ENCODE data around the gene TTC16. TPM values are rescaled to one million over a fixed set of nuclear protein-coding genes. Genes with fewer than 3 reads are reported as not detected.

TTC16 gene
- total and polyA plus RNA-seq, 4 donors, result 0.38 to 0.63 (median 0.61) TPM; not detected in 1

DNA sequence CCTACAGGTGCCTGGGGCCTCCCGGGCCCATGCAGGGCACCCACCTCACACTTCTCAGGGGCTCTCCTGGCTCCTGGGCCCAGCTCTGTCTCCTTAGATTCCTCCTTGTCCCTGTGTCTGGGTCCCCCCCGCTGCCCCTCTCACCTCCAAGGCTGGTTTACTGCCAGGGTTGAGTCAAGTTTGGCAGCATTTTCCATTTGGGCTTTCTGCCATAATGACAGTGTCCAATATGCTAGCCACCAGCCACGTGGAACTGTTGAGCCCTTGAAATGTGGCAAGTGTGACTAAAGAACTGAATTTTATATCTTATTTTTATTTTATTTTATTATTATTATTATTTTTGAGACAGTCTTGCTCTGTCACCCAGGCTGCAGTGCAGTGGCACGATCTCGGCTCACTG, 1.9 kb downstream of the TTC16 start:
- H3K27ac ChIP-seq (ENCODE audit: low read depth, low read length), result no peak overlapping the region
- WGBS (ENCODE audit: insufficient coverage), result 81% methylated on average over 4 of the region's 5 CpGs
- peak in 1 of 6 donors; percentile 47 for DNase-seq (ENCODE audit: low read depth in 4 of 6, low spot score in 6 of 6)

GRCh38 chr9:127720031-127720864, 4.4 kb downstream of the TTC16 start:
- Histone ChIP-seq H3K36me3 (ENCODE audit: control insufficient read depth, insufficient read depth, low read length) (no peaks in the 10 kb centered on the region), H3K4me1 (ENCODE audit: control insufficient read depth, insufficient read depth, low read length) (peaks cover 36% of the 10 kb centered on the region), H3K27me3 (ENCODE audit: control insufficient read depth, insufficient read depth, low read length) (no peaks in the 10 kb centered on the region), H3K4me3 (ENCODE audit: low read depth, low read length) (no peak overlapping the region), H3K27ac (ENCODE audit: low read depth, low read length) (no peak overlapping the region), H3K9me3 (ENCODE audit: control insufficient read depth, insufficient read depth, low read length) (no peaks in the 10 kb centered on the region)
- WGBS (ENCODE audit: insufficient coverage), result 74% methylated on average over 12 of the region's 12 CpGs
- no peak for DNase-seq (ENCODE audit: low read depth in 4 of 6, low spot score in 6 of 6)

More for the DNA sequence above, 1.9 kb downstream of the TTC16 start:
- H3K4me3 ChIP-seq (ENCODE audit: low read depth, low read length), result no peak overlapping the region
- peaks cover 32% of the 10 kb centered on the region for H3K4me1 ChIP-seq (ENCODE audit: control insufficient read depth, insufficient read depth, low read length)
- peaks cover 13% of the 10 kb centered on the region for H3K36me3 ChIP-seq (ENCODE audit: control insufficient read depth, insufficient read depth, low read length)
- no peaks in the 10 kb centered on the region for H3K9me3 ChIP-seq (ENCODE audit: control insufficient read depth, insufficient read depth, low read length)
- no peaks in the 10 kb centered on the region for H3K27me3 ChIP-seq (ENCODE audit: control insufficient read depth, insufficient read depth, low read length)

- Histone ChIP-seq H3K27ac (ENCODE audit: low read depth, low read length) (no peak overlapping the region), H3K36me3 (ENCODE audit: control insufficient read depth, insufficient read depth, low read length) (no peaks in the 10 kb centered on the region), H3K4me1 (ENCODE audit: control insufficient read depth, insufficient read depth, low read length) (peaks cover 32% of the 10 kb centered on the region), H3K9me3 (ENCODE audit: control insufficient read depth, insufficient read depth, low read length) (no peaks in the 10 kb centered on the region), H3K4me3 (ENCODE audit: low read depth, low read length) (no peak overlapping the region), H3K27me3 (ENCODE audit: control insufficient read depth, insufficient read depth, low read length) (no peaks in the 10 kb centered on the region)
- DNase-seq (ENCODE audit: low read depth in 4 of 6, low spot score in 6 of 6), result no peak
Measured at GRCh38 chr9:127720865-127721227, 5.0 kb downstream of the TTC16 start.

- no peaks in the 10 kb centered on the region for H3K36me3 ChIP-seq (ENCODE audit: control insufficient read depth, insufficient read depth, low read length)
- peaks cover 27% of the 10 kb centered on the region for H3K4me1 ChIP-seq (ENCODE audit: control insufficient read depth, insufficient read depth, low read length)
- WGBS (ENCODE audit: insufficient coverage), result 70% methylated on average over 3 of the region's 11 CpGs
- H3K27ac ChIP-seq (ENCODE audit: low read depth, low read length), result no peak overlapping the region
- no peaks in the 10 kb centered on the region for H3K27me3 ChIP-seq (ENCODE audit: control insufficient read depth, insufficient read depth, low read length)
- H3K4me3 ChIP-seq (ENCODE audit: low read depth, low read length), result no peak overlapping the region
- no peak for DNase-seq (ENCODE audit: low read depth in 4 of 6, low spot score in 6 of 6)
- no peaks in the 10 kb centered on the region for H3K9me3 ChIP-seq (ENCODE audit: control insufficient read depth, insufficient read depth, low read length)
Measured at GRCh38 chr9:127721391-127721821, 5.5 kb downstream of the TTC16 start.

GRCh38 chr9:127722055-127722745, 6.3 kb downstream of the TTC16 start:
- Histone ChIP-seq H3K9me3 (ENCODE audit: control insufficient read depth, insufficient read depth, low read length) (no peaks in the 10 kb centered on the region), H3K4me3 (ENCODE audit: low read depth, low read length) (no peak overlapping the region), H3K36me3 (ENCODE audit: control insufficient read depth, insufficient read depth, low read length) (no peaks in the 10 kb centered on the region), H3K4me1 (ENCODE audit: control insufficient read depth, insufficient read depth, low read length) (peaks cover 19% of the 10 kb centered on the region), H3K27me3 (ENCODE audit: control insufficient read depth, insufficient read depth, low read length) (no peaks in the 10 kb centered on the region), H3K27ac (ENCODE audit: low read depth, low read length) (no peak overlapping the region)
- WGBS (ENCODE audit: insufficient coverage), result 68% methylated on average over 10 of the region's 12 CpGs
- no peak for DNase-seq (ENCODE audit: low read depth in 4 of 6, low spot score in 6 of 6)

DNA sequence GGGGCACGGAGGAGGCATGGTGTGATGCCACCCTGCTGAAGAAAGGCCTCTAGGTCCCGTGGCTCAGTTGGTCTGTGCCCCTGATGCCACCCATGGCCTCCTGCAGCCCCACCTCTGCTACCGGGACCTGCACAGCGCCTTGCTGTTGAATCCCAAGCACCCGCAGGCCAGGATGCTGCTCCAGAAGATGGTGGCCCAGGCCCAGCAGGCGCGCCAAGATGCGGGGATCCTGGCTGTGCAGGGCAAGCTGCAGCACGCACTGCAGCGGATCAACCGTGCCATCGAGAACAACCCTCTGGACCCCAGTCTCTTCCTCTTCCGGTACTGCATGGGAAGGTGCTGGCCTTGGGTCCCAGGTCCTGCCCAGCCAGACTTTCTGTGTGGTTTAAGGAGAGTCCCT, 7.1 kb downstream of the TTC16 start:
- no peak for DNase-seq (ENCODE audit: low read depth in 4 of 6, low spot score in 6 of 6)
- no peak overlapping the region for H3K27ac ChIP-seq (ENCODE audit: low read depth, low read length)
- no peaks in the 10 kb centered on the region for H3K27me3 ChIP-seq (ENCODE audit: control insufficient read depth, insufficient read depth, low read length)
- H3K36me3 ChIP-seq (ENCODE audit: control insufficient read depth, insufficient read depth, low read length), result peaks cover 2% of the 10 kb centered on the region
- no peaks in the 10 kb centered on the region for H3K9me3 ChIP-seq (ENCODE audit: control insufficient read depth, insufficient read depth, low read length)
- H3K4me3 ChIP-seq (ENCODE audit: low read depth, low read length), result no peak overlapping the region
- WGBS (ENCODE audit: insufficient coverage), result 96% methylated on average over 12 of the region's 13 CpGs
- H3K4me1 ChIP-seq (ENCODE audit: control insufficient read depth, insufficient read depth, low read length), result peaks cover 14% of the 10 kb centered on the region

DNA sequence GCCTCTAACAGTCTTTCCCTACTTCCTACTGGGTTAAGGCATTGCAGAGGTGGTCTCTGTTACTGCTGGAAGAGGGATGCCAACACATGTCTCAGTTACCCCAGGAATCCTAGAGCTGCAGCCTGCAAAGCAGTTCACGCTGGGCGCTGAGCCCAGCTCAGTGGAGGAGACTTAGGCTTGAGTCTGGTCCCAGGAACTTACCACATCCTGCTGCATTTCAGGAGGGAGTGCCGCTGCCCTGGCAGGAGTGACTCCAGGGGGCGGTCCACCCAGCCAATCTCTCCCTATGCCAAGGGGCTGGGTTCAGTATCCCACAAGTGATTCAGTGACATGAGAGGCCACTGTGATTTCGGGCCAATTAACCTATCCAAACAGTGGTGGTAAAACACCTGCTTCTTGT, 7.6 kb downstream of the TTC16 start:
- WGBS (ENCODE audit: insufficient coverage), result 80% methylated on average over 4 of the region's 5 CpGs
- DNase-seq (ENCODE audit: low read depth in 4 of 6, low spot score in 6 of 6), result peak in 1 of 6 donors; percentile 34
- no peaks in the 10 kb centered on the region for H3K27me3 ChIP-seq (ENCODE audit: control insufficient read depth, insufficient read depth, low read length)
- peaks cover 14% of the 10 kb centered on the region for H3K4me1 ChIP-seq (ENCODE audit: control insufficient read depth, insufficient read depth, low read length)
- H3K36me3 ChIP-seq (ENCODE audit: control insufficient read depth, insufficient read depth, low read length), result peaks cover 2% of the 10 kb centered on the region
- H3K27ac ChIP-seq (ENCODE audit: low read depth, low read length), result no peak overlapping the region
- H3K4me3 ChIP-seq (ENCODE audit: low read depth, low read length), result no peak overlapping the region
- H3K9me3 ChIP-seq (ENCODE audit: control insufficient read depth, insufficient read depth, low read length), result no peaks in the 10 kb centered on the region

GRCh38 chr9:127724012-127724411, 8.1 kb downstream of the TTC16 start:
- Histone ChIP-seq H3K27ac (ENCODE audit: low read depth, low read length) (no peak overlapping the region), H3K4me3 (ENCODE audit: low read depth, low read length) (no peak overlapping the region)
- WGBS (ENCODE audit: insufficient coverage), result 38% methylated on average over 23 of the region's 23 CpGs

DNA sequence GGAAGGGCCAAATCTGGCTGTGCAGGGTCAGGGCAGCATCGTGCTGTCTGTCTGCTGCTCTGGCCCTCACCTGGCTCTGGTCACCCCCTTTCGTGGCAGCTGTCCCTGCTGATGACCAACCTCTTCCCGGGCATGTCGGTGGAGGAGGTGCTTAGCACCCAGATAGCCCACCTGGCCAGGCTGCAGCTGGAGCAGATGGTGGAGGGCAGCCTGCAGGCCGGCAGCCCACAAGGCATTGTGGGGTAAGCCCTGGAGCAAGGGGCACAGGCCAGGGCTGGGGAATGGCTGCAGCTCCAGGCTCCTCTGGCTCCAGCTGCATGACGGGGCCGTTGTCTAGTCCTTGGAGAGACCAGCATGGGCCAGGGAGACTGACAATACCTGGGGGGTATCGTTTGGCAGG, 11.0 kb downstream of the TTC16 start:
- no peak overlapping the region for H3K4me3 ChIP-seq (ENCODE audit: low read depth, low read length)
- WGBS (ENCODE audit: insufficient coverage), result 81% methylated on average over 8 of the region's 8 CpGs
- no peak for DNase-seq (ENCODE audit: low read depth in 4 of 6, low spot score in 6 of 6)
- peaks cover 27% of the 10 kb centered on the region for H3K36me3 ChIP-seq (ENCODE audit: control insufficient read depth, insufficient read depth, low read length)
- H3K4me1 ChIP-seq (ENCODE audit: control insufficient read depth, insufficient read depth, low read length), result peaks cover 14% of the 10 kb centered on the region
- H3K27me3 ChIP-seq (ENCODE audit: control insufficient read depth, insufficient read depth, low read length), result no peaks in the 10 kb centered on the region
- H3K27ac ChIP-seq (ENCODE audit: low read depth, low read length), result no peak overlapping the region
- no peaks in the 10 kb centered on the region for H3K9me3 ChIP-seq (ENCODE audit: control insufficient read depth, insufficient read depth, low read length)

More at GRCh38 chr9:127724012-127724411, 8.1 kb downstream of the TTC16 start:
- Histone ChIP-seq H3K27me3 (ENCODE audit: control insufficient read depth, insufficient read depth, low read length) (no peaks in the 10 kb centered on the region), H3K36me3 (ENCODE audit: control insufficient read depth, insufficient read depth, low read length) (peaks cover 2% of the 10 kb centered on the region), H3K4me1 (ENCODE audit: control insufficient read depth, insufficient read depth, low read length) (peaks cover 14% of the 10 kb centered on the region), H3K9me3 (ENCODE audit: control insufficient read depth, insufficient read depth, low read length) (no peaks in the 10 kb centered on the region)
- DNase-seq (ENCODE audit: low read depth in 4 of 6, low spot score in 6 of 6), result no peak

DNA sequence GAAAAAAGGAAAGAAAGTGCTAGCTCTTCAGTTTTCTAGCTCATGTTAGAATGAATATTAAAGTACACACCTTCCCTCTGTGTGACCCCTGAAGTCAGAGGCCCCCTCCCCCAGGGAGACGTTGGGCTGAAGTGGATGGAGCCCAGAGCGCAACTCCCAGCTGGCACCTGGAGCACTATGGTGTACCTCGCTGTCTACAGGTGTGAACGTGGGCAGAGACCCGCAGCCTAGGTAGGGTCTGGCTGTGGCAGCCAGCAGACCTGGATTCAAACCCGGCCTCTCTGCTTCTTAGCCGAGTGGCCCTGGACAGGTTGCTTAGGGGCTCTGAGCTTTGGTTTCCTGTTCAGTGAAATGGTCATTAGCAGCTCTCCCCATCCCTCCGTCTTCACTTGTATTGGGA, 12.9 kb downstream of the TTC16 start:
- H3K27ac ChIP-seq (ENCODE audit: low read depth, low read length), result no peak overlapping the region
- DNase-seq (ENCODE audit: low read depth in 4 of 6, low spot score in 6 of 6), result no peak
- no peaks in the 10 kb centered on the region for H3K9me3 ChIP-seq (ENCODE audit: control insufficient read depth, insufficient read depth, low read length)
- peaks cover 21% of the 10 kb centered on the region for H3K4me1 ChIP-seq (ENCODE audit: control insufficient read depth, insufficient read depth, low read length)
- no peak overlapping the region for H3K4me3 ChIP-seq (ENCODE audit: low read depth, low read length)
- no peaks in the 10 kb centered on the region for H3K27me3 ChIP-seq (ENCODE audit: control insufficient read depth, insufficient read depth, low read length)
- 86% methylated on average over 7 of the region's 8 CpGs for WGBS (ENCODE audit: insufficient coverage)
- H3K36me3 ChIP-seq (ENCODE audit: control insufficient read depth, insufficient read depth, low read length), result peaks cover 42% of the 10 kb centered on the region
